Liver (tissue), 9 donors: Measurements from ENCODE around the gene BCL6B. TPM values are rescaled to one million over a fixed set of nuclear protein-coding genes. Genes with fewer than 3 reads are reported as not detected.

Source experiments
- DNase-seq: peaks from one replicate; pipeline ENCODE4 v3.0.0-alpha.2; 2017; ENCODE audit warnings: low spot score
- H3K27ac ChIP-seq, 2 donors: one replicate each; pipeline ENCODE4 v1.7.0; 2013; ENCODE audit warnings: inconsistent platforms in 2 of 2, low read length in 2 of 2, control low read depth in 1 of 2, low read depth in 1 of 2, mild to moderate bottlenecking in 1 of 2
- H3K27me3 ChIP-seq, 4 donors: one replicate each; pipeline versions ENCODE4 v1.6.1 to v1.7.0; 2013; ENCODE audit warnings: low read length in 3 of 4, inconsistent platforms in 1 of 4, mild to moderate bottlenecking in 1 of 4, moderate library complexity in 1 of 4; ENCODE audit not compliant: control insufficient read depth in 4 of 4, insufficient read depth in 4 of 4
- H3K36me3 ChIP-seq, 4 donors: one replicate each; pipeline versions ENCODE4 v1.6.1 to v1.7.0; 2013; ENCODE audit warnings: low read length in 3 of 4, mild to moderate bottlenecking in 3 of 4, low read depth in 1 of 4, moderate library complexity in 1 of 4; ENCODE audit not compliant: control insufficient read depth in 4 of 4, insufficient read depth in 3 of 4
- H3K4me1 ChIP-seq, 4 donors: one replicate each; pipeline versions ENCODE4 v1.6.1 to v1.7.0; 2013; ENCODE audit warnings: low read length in 3 of 4, mild to moderate bottlenecking in 3 of 4, moderate library complexity in 1 of 4; ENCODE audit not compliant: control insufficient read depth in 4 of 4, insufficient read depth in 4 of 4
- H3K4me3 ChIP-seq, 3 donors: one replicate each; pipeline versions ENCODE4 v1.6.1 to v1.7.0; 2013; ENCODE audit warnings: low read length in 3 of 3, control low read depth in 1 of 3, low read depth in 1 of 3, mild to moderate bottlenecking in 1 of 3
- H3K9ac ChIP-seq, 2 donors: one replicate each; pipeline ENCODE4 v1.7.0; 2013; ENCODE audit warnings: low read length in 2 of 2, mild to moderate bottlenecking in 2 of 2, moderate library complexity in 2 of 2, control low read depth in 1 of 2, low read depth in 1 of 2
- H3K9me3 ChIP-seq, 4 donors: one replicate each; pipeline versions ENCODE4 v1.6.1 to v1.7.0; 2013; ENCODE audit warnings: low read length in 3 of 4; ENCODE audit not compliant: control insufficient read depth in 4 of 4
- CTCF ChIP-seq: fragments of 150-350 bp; IDR thresholded peaks from 2 replicates; pipeline ENCODE4 v1.5.1; 2017; ENCODE audit warnings: improper control_type of control experiment, low read depth, low read length; ENCODE audit not compliant: missing input control
- EGR1 ChIP-seq, 2 donors: IDR thresholded peaks; 2 replicates each; pipeline ENCODE4 v1.6.1; 2016 to 2018; ENCODE audit warnings: antibody characterized with exemption in 2 of 2, low read depth in 2 of 2
- FOXA1 ChIP-seq: IDR thresholded peaks from 2 replicates; pipeline ENCODE4 v1.6.1; 2016; ENCODE audit warnings: antibody characterized with exemption
- FOXA2 ChIP-seq: IDR thresholded peaks from 2 replicates; pipeline ENCODE4 v1.6.1; 2016; ENCODE audit warnings: antibody characterized with exemption
- GABPA ChIP-seq, 2 donors: IDR thresholded peaks in 1 of 2; conservative IDR thresholded peaks in 1 of 2; 2 replicates each; pipeline ENCODE4 v1.6.1; 2016; ENCODE audit warnings: antibody characterized with exemption in 2 of 2, mild to moderate bottlenecking in 1 of 2, moderate library complexity in 1 of 2
- HNF4A ChIP-seq, 2 donors: conservative IDR thresholded peaks; 2 replicates each; pipeline ENCODE4 v1.6.1; 2016; ENCODE audit warnings: antibody characterized with exemption in 2 of 2, mild to moderate bottlenecking in 2 of 2
- HNF4G ChIP-seq: IDR thresholded peaks from 2 replicates; pipeline ENCODE4 v1.6.1; 2016; ENCODE audit warnings: antibody characterized with exemption
- JUND ChIP-seq, 2 donors: IDR thresholded peaks; 2 replicates each; pipeline ENCODE4 v1.6.1; 2016; ENCODE audit warnings: antibody characterized with exemption in 2 of 2
- NR2F2 ChIP-seq: IDR thresholded peaks from 2 replicates; pipeline ENCODE4 v1.6.1; 2016; ENCODE audit warnings: antibody characterized with exemption
- RAD21 ChIP-seq, 2 donors: IDR thresholded peaks; 2 replicates each; pipeline ENCODE4 v1.6.1; 2016; ENCODE audit warnings: antibody characterized with exemption in 2 of 2, mild to moderate bottlenecking in 2 of 2
- RXRA ChIP-seq, 2 donors: IDR thresholded peaks; 2 replicates each; pipeline ENCODE4 v1.6.1; 2017 to 2018; ENCODE audit warnings: antibody characterized with exemption in 2 of 2, mild to moderate bottlenecking in 1 of 2
- SP1 ChIP-seq: IDR thresholded peaks from 2 replicates; pipeline ENCODE4 v1.6.1; 2018; ENCODE audit warnings: antibody characterized with exemption, mild to moderate bottlenecking
- TAF1 ChIP-seq: conservative IDR thresholded peaks from 2 replicates; pipeline ENCODE4 v1.6.1; 2016; ENCODE audit warnings: antibody characterized with exemption, mild to moderate bottlenecking
- YY1 ChIP-seq: IDR thresholded peaks from 2 replicates; pipeline ENCODE4 v1.6.1; 2016; ENCODE audit warnings: antibody characterized with exemption, mild to moderate bottlenecking
- ZBTB33 ChIP-seq: IDR thresholded peaks from 2 replicates; pipeline ENCODE4 v1.6.1; 2016; ENCODE audit warnings: antibody characterized with exemption
- WGBS: extraction: QIAGEN DNeasy Blood & Tissue Kit; methylation state at CpG from one replicate; pipeline ENCODE4 v1.1.7; 2013; 5-methylcytosine and 5-hydroxymethylcytosine counted together
- polyA plus RNA-seq, 2 donors: library from polyadenylated mRNA; stranded (reverse) in 1 of 2; unstranded in 1 of 2; fragments of 200-250 nt in 1 of 2; fragments of >200 nt in 1 of 2; fragmentation: Nextera tagmentation in 1 of 2; extraction: Ambion mirVana in 1 of 2; gene quantifications; one replicate each; pipeline versions ENCODE4 v1.2.1 to v1.2.3, GENCODE V29; 2013 to 2015
- total RNA-seq, 2 donors: library from RNA; depleted of rRNA; stranded (reverse); fragments of >200 nt; gene quantifications; one replicate each; pipeline ENCODE4 v1.2.3, GENCODE V29; 2014
- donor health status: healthy.
- donor health status: healthy.
- donor health status: healthy.
- donor health status: healthy.
- donor health status: healthy.

The BCL6B gene
- total and polyA plus RNA-seq, 4 donors, result 1.1 to 5.7 (median 1.8) TPM

- Histone ChIP-seq H3K27me3 (no peaks in the 10 kb centered on the region), H3K4me3 (peak overlapping the region in 1 of 3 donors; percentile 11), H3K9ac (peak overlapping the region in 1 of 2 donors; percentile 29), H3K9me3 (no peaks in the 10 kb centered on the region), H3K4me1 (peaks cover 6 to 29% (median 16%) of the 10 kb centered on the region in 4 donors), H3K27ac (peak overlapping the region; percentile 53 to 69), H3K36me3 (no peaks in the 10 kb centered on the region)
- WGBS, result 36% methylated on average over 51 of the region's 51 CpGs
- peak; percentile 98 for DNase-seq
- TF ChIP-seq SP1 (peak; percentile 55), RXRA (IDR thresholded peaks at IDR 0.05) (peak in 1 of 2 donors; percentile 19), FOXA1 (no peak)
Observed at GRCh38 chr17:7023576-7024401, 939 bp downstream of the BCL6B start.

- Histone ChIP-seq H3K27ac (peak overlapping the region in 1 of 2 donors; percentile 10), H3K9ac (no peak overlapping the region), H3K4me1 (peaks cover 5 to 25% (median 15%) of the 10 kb centered on the region in 4 donors)
Observed at GRCh38 chr17:7024402-7024785, 1.5 kb downstream of the BCL6B start.

More at GRCh38 chr17:7024402-7024785, 1.5 kb downstream of the BCL6B start:
- no peaks in the 10 kb centered on the region for H3K27me3 ChIP-seq
- no peak overlapping the region for H3K4me3 ChIP-seq
- no peak for DNase-seq
- 81% methylated on average over 8 of the region's 8 CpGs for WGBS
- TF ChIP-seq FOXA2 (no peak), ZBTB33 (no peak), EGR1 (IDR thresholded peaks at IDR 0.05; ENCODE audit: low read depth in 2 of 2) (no peak), FOXA1 (no peak), SP1 (no peak), HNF4G (no peak), JUND (IDR thresholded peaks at IDR 0.05) (no peak), TAF1 (no peak), CTCF (no peak), GABPA (IDR thresholded peaks at IDR 0.05 in 1 of 2, conservative IDR thresholded peaks at IDR 0.05 in 1 of 2) (no peak), HNF4A (conservative IDR thresholded peaks at IDR 0.05) (no peak), RAD21 (IDR thresholded peaks at IDR 0.05) (no peak), RXRA (IDR thresholded peaks at IDR 0.05) (no peak), NR2F2 (no peak), YY1 (no peak)
- no peaks in the 10 kb centered on the region for H3K9me3 ChIP-seq
- H3K36me3 ChIP-seq, result no peaks in the 10 kb centered on the region
